Thoracic aorta (tissue), 2 donors: ENCODE measurements around the gene ISLR. TPM values are rescaled to one million over a fixed set of nuclear protein-coding genes. Genes with fewer than 3 reads are reported as not detected.

Source experiments
- ATAC-seq: fragments of 150-250 bp; one replicate; pipeline ENCODE4 v1.8.0; 2017; ENCODE audit warnings: low read depth; ENCODE audit not compliant: insufficient number of reproducible peaks, low FRiP score
- DNase-seq: peaks from one replicate; pipeline ENCODE4 v3.0.0-alpha.2; 2020; ENCODE audit warnings: low spot score
- H3K27ac ChIP-seq, 2 donors: fragments of 200-600 bp; sonication (generic); 1 replicate in 1 of 2; 2 replicates in 1 of 2; pipeline ENCODE4 v1.5.1; 2016; ENCODE audit warnings: mild to moderate bottlenecking in 2 of 2, moderate library complexity in 2 of 2
- H3K27me3 ChIP-seq: fragments of 200-600 bp; sonication (generic); replicated peaks from 2 replicates; pipeline ENCODE4 v1.6.0; 2016; ENCODE audit warnings: mild to moderate bottlenecking; ENCODE audit not compliant: insufficient read depth
- H3K36me3 ChIP-seq: fragments of 200-600 bp; sonication (generic); one replicate; pipeline ENCODE4 v1.5.1; 2016
- H3K4me1 ChIP-seq, 2 donors: fragments of 200-600 bp; sonication (generic); 1 replicate in 1 of 2; 2 replicates in 1 of 2; pipeline versions ENCODE4 v1.5.1 to v1.6.0; 2016; ENCODE audit warnings: low read depth in 2 of 2, mild to moderate bottlenecking in 1 of 2; ENCODE audit not compliant: control insufficient read depth in 1 of 2
- H3K4me3 ChIP-seq: fragments of 200-600 bp; sonication (generic); 2 replicates; pipeline ENCODE4 v1.5.1; 2016; ENCODE audit warnings: mild to moderate bottlenecking
- H3K9me3 ChIP-seq: fragments of 200-600 bp; sonication (generic); 2 replicates; pipeline ENCODE4 v1.5.1; 2016
- CTCF ChIP-seq: fragments of 200-600 bp; sonication (generic); IDR thresholded peaks from one replicate; pipeline ENCODE4 v1.5.1; 2019; ENCODE audit warnings: antibody characterized with exemption
- total RNA-seq, 2 donors: library from RNA; depleted of rRNA; stranded (reverse); fragments of >200 nt; gene quantifications; one replicate each; pipeline versions ENCODE4 v1.1.0 to v1.2.3, GENCODE V29; 2016

Gene ISLR
- total RNA-seq, 2 donors from 2014 or later = 76.8 to 323 TPM

- no peak for TF ChIP-seq CTCF
- ATAC-seq = no peak
Observed at GRCh38 chr15:74130849-74131627, 42.5 kb upstream of the ISLR start.

DNA sequence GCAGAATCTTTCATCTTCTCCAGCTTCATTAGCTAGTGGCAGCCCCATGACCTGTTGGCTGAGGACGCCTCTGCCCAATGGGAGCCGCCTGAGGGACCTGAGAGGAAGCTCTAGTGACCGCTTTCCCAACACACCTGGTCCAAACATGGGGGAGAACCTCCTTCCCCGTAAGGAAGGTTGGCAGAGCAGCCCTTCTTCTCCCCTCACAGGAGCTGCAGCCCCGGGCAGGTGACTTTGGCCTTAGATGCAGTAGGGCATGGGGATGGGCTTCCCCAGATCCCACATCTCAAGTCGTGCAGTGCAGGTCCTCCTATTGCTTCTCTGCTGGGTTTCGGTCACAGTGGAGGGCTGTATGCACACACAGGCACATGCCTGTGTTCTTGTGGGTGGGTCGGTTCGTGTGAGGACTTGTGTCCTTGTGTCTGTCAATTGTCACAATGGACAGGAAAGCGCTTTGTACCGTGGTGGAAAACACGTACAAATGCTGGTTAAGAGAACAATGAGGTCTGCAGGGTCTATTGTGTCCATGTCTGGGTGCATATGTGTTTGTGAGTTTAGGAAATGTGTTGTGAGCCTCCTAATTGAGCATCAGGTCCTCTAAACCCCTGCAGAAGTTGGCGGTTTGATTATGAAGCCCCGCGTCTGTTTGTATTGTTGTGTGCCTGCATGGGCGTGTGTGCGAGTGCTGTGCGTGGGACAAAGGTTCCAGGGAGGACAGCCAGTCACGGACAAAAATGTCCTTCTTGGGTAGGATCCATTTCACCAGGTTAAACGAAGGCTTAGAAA, 41.7 kb upstream of the ISLR start:
- H3K4me1 ChIP-seq = peaks cover 25 to 44% of the 10 kb centered on the region in 2 donors
- H3K9me3 ChIP-seq = no peaks in the 10 kb centered on the region
- no peak overlapping the region for H3K27ac ChIP-seq
- no peak for TF ChIP-seq CTCF
- DNase-seq (no peak), ATAC-seq (no peak)
- H3K36me3 ChIP-seq = no peaks in the 10 kb centered on the region
- H3K4me3 ChIP-seq = no peak overlapping the region
- H3K27me3 ChIP-seq = peaks cover 45% of the 10 kb centered on the region

More at GRCh38 chr15:74130849-74131627, 42.5 kb upstream of the ISLR start:
- DNase-seq = no peak
- Histone ChIP-seq H3K4me3 (no peak overlapping the region), H3K27me3 (peaks cover 45% of the 10 kb centered on the region), H3K4me1 (peaks cover 23 to 40% of the 10 kb centered on the region in 2 donors), H3K36me3 (no peaks in the 10 kb centered on the region), H3K27ac (no peak overlapping the region), H3K9me3 (no peaks in the 10 kb centered on the region)

- peaks cover 44% of the 10 kb centered on the region for H3K27me3 ChIP-seq
- no peak for ATAC-seq
- TF ChIP-seq CTCF = no peak
Observed at GRCh38 chr15:74132681-74133651, 40.5 kb upstream of the ISLR start.

DNA sequence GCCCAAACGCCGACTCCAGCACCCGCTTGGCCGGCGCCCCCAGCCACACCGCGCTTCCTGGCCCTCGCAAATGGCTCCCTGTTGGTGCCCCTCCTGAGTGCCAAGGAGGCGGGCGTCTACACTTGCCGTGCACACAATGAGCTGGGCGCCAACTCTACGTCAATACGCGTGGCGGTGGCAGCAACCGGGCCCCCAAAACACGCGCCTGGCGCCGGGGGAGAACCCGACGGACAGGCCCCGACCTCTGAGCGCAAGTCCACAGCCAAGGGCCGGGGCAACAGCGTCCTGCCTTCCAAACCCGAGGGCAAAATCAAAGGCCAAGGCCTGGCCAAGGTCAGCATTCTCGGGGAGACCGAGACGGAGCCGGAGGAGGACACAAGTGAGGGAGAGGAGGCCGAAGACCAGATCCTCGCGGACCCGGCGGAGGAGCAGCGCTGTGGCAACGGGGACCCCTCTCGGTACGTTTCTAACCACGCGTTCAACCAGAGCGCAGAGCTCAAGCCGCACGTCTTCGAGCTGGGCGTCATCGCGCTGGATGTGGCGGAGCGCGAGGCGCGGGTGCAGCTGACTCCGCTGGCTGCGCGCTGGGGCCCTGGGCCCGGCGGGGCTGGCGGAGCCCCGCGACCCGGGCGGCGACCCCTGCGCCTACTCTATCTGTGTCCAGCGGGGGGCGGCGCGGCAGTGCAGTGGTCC, 39.7 kb upstream of the ISLR start:
- Histone ChIP-seq H3K27me3 (peaks cover 35% of the 10 kb centered on the region), H3K36me3 (no peaks in the 10 kb centered on the region), H3K9me3 (no peaks in the 10 kb centered on the region), H3K27ac (no peak overlapping the region), H3K4me1 (peaks cover 21 to 36% of the 10 kb centered on the region in 2 donors), H3K4me3 (no peak overlapping the region)
- no peak for TF ChIP-seq CTCF
- ATAC-seq (no peak), DNase-seq (no peak)

More at GRCh38 chr15:74132681-74133651, 40.5 kb upstream of the ISLR start:
- peaks cover 26 to 43% of the 10 kb centered on the region in 2 donors for H3K4me1 ChIP-seq
- DNase-seq = no peak
- no peaks in the 10 kb centered on the region for H3K36me3 ChIP-seq
- H3K4me3 ChIP-seq = no peak overlapping the region
- no peak overlapping the region for H3K27ac ChIP-seq
- no peaks in the 10 kb centered on the region for H3K9me3 ChIP-seq
